ENCODE data around the gene ARL15.

DNA sequence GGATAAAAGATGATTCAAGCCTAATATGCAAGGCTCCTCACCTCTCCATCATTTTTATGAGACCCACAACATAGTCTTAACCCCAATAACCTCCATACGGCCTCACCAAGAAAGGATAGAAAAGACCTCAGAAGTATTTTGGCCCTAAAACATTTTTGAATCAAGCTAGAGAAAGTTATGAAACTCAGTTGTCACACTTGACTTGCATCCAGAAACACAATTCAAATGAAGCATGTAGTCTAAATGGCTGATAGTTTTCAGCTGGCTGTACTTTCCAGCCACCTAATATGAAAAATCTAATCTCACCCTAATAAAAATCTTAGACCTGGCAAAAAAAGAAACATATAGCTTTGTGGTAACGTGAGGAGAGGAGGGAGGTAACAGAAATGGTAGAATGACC, 116.1 kb downstream of the ARL15 start:
- TF ChIP-seq, protein P1, sequence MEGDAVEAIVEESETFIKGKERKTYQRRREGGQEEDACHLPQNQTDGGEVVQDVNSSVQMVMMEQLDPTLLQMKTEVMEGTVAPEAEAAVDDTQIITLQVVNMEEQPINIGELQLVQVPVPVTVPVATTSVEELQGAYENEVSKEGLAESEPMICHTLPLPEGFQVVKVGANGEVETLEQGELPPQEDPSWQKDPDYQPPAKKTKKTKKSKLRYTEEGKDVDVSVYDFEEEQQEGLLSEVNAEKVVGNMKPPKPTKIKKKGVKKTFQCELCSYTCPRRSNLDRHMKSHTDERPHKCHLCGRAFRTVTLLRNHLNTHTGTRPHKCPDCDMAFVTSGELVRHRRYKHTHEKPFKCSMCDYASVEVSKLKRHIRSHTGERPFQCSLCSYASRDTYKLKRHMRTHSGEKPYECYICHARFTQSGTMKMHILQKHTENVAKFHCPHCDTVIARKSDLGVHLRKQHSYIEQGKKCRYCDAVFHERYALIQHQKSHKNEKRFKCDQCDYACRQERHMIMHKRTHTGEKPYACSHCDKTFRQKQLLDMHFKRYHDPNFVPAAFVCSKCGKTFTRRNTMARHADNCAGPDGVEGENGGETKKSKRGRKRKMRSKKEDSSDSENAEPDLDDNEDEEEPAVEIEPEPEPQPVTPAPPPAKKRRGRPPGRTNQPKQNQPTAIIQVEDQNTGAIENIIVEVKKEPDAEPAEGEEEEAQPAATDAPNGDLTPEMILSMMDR (IDR thresholded peaks at IDR 0.05) = no peak
- TF ChIP-seq POLR2A (IDR thresholded peaks at IDR 0.05) = no peak
- no peak for TF ChIP-seq POLR2AphosphoS5 (IDR thresholded peaks at IDR 0.05; ENCODE audit: insufficient read depth in 1 of 2, low read depth in 1 of 2)

All from vagina (tissue), 2 donors.